Hepatocyte (in vitro differentiated cells): Measurements from ENCODE around the gene BUD23. TPM values are rescaled to one million over a fixed set of nuclear protein-coding genes. Genes with fewer than 3 reads are reported as not detected.
A peak's percentile ranks its signal among the peaks of the same experiment; 100 is the strongest.

Experiments
- DNase-seq: peaks from one replicate; pipeline ENCODE4 v3.0.0-alpha.2; 2016; ENCODE audit warnings: low spot score
- H2AFZ ChIP-seq: fragments of 200-600 bp; sonication (generic); 2 replicates; pipeline ENCODE4 v1.6.0; 2016; ENCODE audit warnings: antibody characterized with exemption, mild to moderate bottlenecking
- H3K27ac ChIP-seq: fragments of 200-600 bp; sonication (generic); 2 replicates; pipeline ENCODE4 v1.5.1; 2016; ENCODE audit warnings: mild to moderate bottlenecking
- H3K27me3 ChIP-seq: fragments of 200-600 bp; sonication (generic); 2 replicates; pipeline ENCODE4 v1.6.1; 2016
- H3K36me3 ChIP-seq: fragments of 200-600 bp; sonication (generic); replicated peaks from 2 replicates; pipeline ENCODE4 v1.5.1; 2016; ENCODE audit warnings: low read depth; ENCODE audit not compliant: insufficient read depth
- H3K4me1 ChIP-seq: fragments of 200-600 bp; sonication (generic); 2 replicates; pipeline ENCODE4 v1.5.1; 2016; ENCODE audit warnings: mild to moderate bottlenecking, moderate library complexity; ENCODE audit not compliant: insufficient read depth
- H3K4me2 ChIP-seq: fragments of 200-600 bp; sonication (generic); 2 replicates; pipeline ENCODE4 v1.6.0; 2016
- H3K4me3 ChIP-seq: fragments of 200-600 bp; sonication (generic); 2 replicates; pipeline ENCODE4 v1.5.1; 2016; ENCODE audit warnings: mild to moderate bottlenecking
- H3K79me2 ChIP-seq: fragments of 200-600 bp; sonication (generic); 2 replicates; pipeline ENCODE4 v1.6.0; 2017; ENCODE audit warnings: mild to moderate bottlenecking
- H3K9me2 ChIP-seq: fragments of 200-600 bp; sonication (generic); replicated peaks from 2 replicates; pipeline ENCODE4 v1.6.0; 2017; ENCODE audit warnings: mild to moderate bottlenecking; ENCODE audit not compliant: insufficient read depth
- H3K9me3 ChIP-seq: fragments of 200-600 bp; sonication (generic); 2 replicates; pipeline ENCODE4 v1.5.1; 2016; ENCODE audit warnings: low read depth, mild to moderate bottlenecking
- H4K20me1 ChIP-seq: fragments of 200-600 bp; sonication (generic); 2 replicates; pipeline ENCODE4 v1.6.0; 2016; ENCODE audit warnings: mild to moderate bottlenecking; ENCODE audit not compliant: insufficient read depth, poor library complexity, severe bottlenecking
- EZH2 ChIP-seq: fragments of 200-600 bp; sonication (generic); IDR thresholded peaks from 2 replicates; pipeline ENCODE4 v1.6.1; 2016; ENCODE audit warnings: antibody characterized with exemption, mild to moderate bottlenecking, borderline replicate concordance
- EZH2phosphoT487 ChIP-seq: fragments of 200-600 bp; sonication (generic); IDR thresholded peaks from one replicate; pipeline ENCODE4 v1.6.1; 2018; ENCODE audit warnings: antibody characterized with exemption, mild to moderate bottlenecking, low read depth, moderate library complexity; ENCODE audit not compliant: unreplicated experiment, severe bottlenecking
- WGBS: methylation state at CpG from one replicate; pipeline ENCODE4 v1.1.6; 2016; ENCODE audit warnings: low lambda C conversion rate; ENCODE audit errors: missing lambda C conversion rate; 5-methylcytosine and 5-hydroxymethylcytosine counted together
- polyA plus RNA-seq: library from polyadenylated mRNA; unstranded; fragments of >200 nt; fragmentation: Nextera tagmentation; extraction: Ambion mirVana; gene quantifications from 2 replicates; pipeline ENCODE4 v1.2.1, GENCODE V29; 2016
- total RNA-seq: library from RNA; depleted of rRNA; stranded (reverse); fragments of >200 nt; gene quantifications from 2 replicates; pipeline ENCODE4 v1.2.3, GENCODE V29; 2014
- TF ChIP-seq, protein P1 (sequence below): fragments of 200-600 bp; sonication (generic); IDR thresholded peaks from 2 replicates; pipeline ENCODE4 v1.5.1; 2016; ENCODE audit warnings: antibody characterized with exemption, mild to moderate bottlenecking; ENCODE audit not compliant: poor library complexity

Gene BUD23
- total and polyA plus RNA-seq, 2 experiments from 2014 or later = 35.9 to 112 TPM

DNA sequence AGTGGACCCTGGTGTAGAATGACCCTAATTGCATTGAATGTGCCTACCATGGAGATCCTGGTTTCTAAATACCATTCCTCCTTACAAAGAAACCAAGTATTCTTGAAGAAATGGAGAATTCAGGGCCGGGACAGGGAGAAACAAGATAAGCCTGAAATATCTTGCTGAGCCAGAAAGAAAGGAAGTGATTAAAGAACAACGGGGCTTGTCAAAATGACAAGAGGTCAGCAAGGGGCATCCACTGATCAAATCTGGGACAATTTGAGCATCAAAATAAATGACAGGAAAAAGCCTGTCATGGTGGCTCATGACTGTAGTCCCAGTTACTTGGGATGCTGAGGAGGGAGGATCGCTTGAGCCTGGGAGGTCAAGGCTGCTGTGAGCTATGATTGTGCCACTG, 47.1 kb downstream of the BUD23 start:
- TF ChIP-seq EZH2phosphoT487 = no peak
- TF ChIP-seq, protein P1, sequence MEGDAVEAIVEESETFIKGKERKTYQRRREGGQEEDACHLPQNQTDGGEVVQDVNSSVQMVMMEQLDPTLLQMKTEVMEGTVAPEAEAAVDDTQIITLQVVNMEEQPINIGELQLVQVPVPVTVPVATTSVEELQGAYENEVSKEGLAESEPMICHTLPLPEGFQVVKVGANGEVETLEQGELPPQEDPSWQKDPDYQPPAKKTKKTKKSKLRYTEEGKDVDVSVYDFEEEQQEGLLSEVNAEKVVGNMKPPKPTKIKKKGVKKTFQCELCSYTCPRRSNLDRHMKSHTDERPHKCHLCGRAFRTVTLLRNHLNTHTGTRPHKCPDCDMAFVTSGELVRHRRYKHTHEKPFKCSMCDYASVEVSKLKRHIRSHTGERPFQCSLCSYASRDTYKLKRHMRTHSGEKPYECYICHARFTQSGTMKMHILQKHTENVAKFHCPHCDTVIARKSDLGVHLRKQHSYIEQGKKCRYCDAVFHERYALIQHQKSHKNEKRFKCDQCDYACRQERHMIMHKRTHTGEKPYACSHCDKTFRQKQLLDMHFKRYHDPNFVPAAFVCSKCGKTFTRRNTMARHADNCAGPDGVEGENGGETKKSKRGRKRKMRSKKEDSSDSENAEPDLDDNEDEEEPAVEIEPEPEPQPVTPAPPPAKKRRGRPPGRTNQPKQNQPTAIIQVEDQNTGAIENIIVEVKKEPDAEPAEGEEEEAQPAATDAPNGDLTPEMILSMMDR = no peak
- TF ChIP-seq EZH2 = no peak
- DNase-seq = no peak
- Histone ChIP-seq H2AFZ (no peak overlapping the region), H3K9me2 (no peaks in the 10 kb centered on the region), H3K4me1 (peaks cover 2% of the 10 kb centered on the region), H3K4me3 (no peak overlapping the region), H3K36me3 (no peaks in the 10 kb centered on the region), H3K27ac (no peak overlapping the region), H3K4me2 (no peak overlapping the region), H3K9me3 (no peaks in the 10 kb centered on the region), H4K20me1 (no peaks in the 10 kb centered on the region), H3K27me3 (no peaks in the 10 kb centered on the region), H3K79me2 (no peaks in the 10 kb centered on the region)
- WGBS = 39% methylated on average over 3 of the region's 3 CpGs

DNA sequence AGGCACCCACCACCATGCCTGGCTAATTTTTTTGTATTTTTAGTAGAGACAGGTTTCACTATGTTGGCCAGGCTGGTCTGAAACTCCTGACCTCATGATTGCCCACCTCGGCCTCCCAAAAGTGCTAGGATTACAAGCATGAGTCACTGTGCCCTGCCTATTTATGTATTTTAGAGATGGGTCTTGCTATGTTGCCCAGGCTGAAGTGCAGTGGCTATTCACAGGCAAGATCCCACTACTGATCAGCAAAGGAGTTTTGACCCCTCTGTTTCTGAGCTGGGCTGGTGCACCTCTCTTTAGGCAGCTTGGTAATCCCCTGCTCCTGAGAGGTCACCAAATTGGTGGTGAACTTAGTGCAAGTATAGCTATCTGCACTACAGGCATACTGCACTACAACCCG, 49.0 kb downstream of the BUD23 start:
- no peaks in the 10 kb centered on the region for H3K9me2 ChIP-seq
- H3K4me2 ChIP-seq = no peak overlapping the region
- H3K27ac ChIP-seq = no peak overlapping the region
- no peak overlapping the region for H3K4me3 ChIP-seq
- H3K9me3 ChIP-seq = no peaks in the 10 kb centered on the region
- no peaks in the 10 kb centered on the region for H4K20me1 ChIP-seq
- peaks cover 10% of the 10 kb centered on the region for H3K79me2 ChIP-seq
- H3K4me1 ChIP-seq = peaks cover 8% of the 10 kb centered on the region
- TF ChIP-seq EZH2phosphoT487 = no peak
- TF ChIP-seq EZH2 = no peak
- TF ChIP-seq, protein P1 = no peak
- WGBS = 81% methylated on average over 2 of the region's 2 CpGs
- no peak for DNase-seq
- H2AFZ ChIP-seq = no peak overlapping the region
- no peaks in the 10 kb centered on the region for H3K27me3 ChIP-seq
- no peaks in the 10 kb centered on the region for H3K36me3 ChIP-seq

DNA sequence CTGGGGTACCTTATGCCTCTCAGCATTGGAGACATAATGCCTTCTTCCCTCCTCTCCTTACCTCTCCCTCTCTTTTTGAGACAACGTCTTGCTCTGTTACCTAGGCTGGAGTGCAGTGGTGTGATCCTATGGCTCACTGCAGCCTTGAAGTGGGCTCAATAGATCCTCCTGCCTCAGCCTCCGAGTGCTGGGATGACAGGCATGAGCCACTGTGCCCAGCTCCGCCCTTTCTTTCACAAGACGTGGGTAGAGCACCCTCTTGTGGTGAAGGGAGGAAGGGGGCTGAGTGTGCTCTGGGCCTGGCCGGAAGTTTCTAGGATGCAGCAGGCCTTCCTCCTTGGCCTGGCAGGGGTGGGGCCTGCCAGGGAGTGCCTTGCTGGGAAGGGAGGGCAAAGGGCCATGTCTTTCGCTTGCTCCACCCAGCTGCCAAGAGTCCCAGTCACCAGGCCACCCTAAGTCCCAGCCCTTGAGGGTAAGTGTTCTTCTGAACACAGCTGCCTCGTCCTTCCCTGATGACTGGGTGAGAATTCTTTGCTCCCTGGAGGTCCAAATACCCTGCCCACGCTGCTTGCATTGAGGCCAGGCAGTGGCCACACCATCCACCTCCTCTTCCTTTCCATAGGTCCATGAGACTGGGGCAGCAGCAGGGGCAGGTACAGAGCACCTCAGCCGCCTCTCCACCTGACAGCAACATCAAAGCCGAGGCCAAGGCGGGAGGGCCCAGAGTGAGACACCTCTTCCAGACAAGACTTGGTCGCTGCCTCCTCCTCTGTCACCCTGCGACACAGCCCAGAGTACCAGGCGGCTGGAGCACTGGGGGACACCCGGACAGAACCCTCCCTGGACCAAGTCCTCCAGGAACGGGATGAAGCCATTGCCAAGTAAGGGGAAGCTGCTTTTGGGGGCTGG, 51.5 kb downstream of the BUD23 start:
- DNase-seq = peak; percentile 90
- no peaks in the 10 kb centered on the region for H3K27me3 ChIP-seq
- no peaks in the 10 kb centered on the region for H4K20me1 ChIP-seq
- no peak overlapping the region for H3K4me3 ChIP-seq
- H3K4me1 ChIP-seq = peaks cover 16% of the 10 kb centered on the region
- peak overlapping the region; percentile 77 for H3K27ac ChIP-seq
- peak overlapping the region; percentile 20 for H3K4me2 ChIP-seq
- no peak overlapping the region for H2AFZ ChIP-seq
- H3K9me3 ChIP-seq = no peaks in the 10 kb centered on the region
- H3K9me2 ChIP-seq = no peaks in the 10 kb centered on the region
- H3K36me3 ChIP-seq = no peaks in the 10 kb centered on the region
- peaks cover 20% of the 10 kb centered on the region for H3K79me2 ChIP-seq
- TF ChIP-seq, protein P1 = peak; percentile 65
- no peak for TF ChIP-seq EZH2
- WGBS = 72% methylated on average over 16 of the region's 16 CpGs
